Neuronal stem cell (in vitro differentiated cells): Measurements from ENCODE around the gene APCDD1.

ENCODE experiments used
- DNase-seq: peaks from one replicate; pipeline ENCODE4 v3.0.0-alpha.2; 2013; ENCODE audit warnings: low spot score
- H2AFZ ChIP-seq: one replicate; pipeline ENCODE4 v1.6.1; 2013; ENCODE audit warnings: mild to moderate bottlenecking, low read length, inconsistent platforms
- H2AK5ac ChIP-seq: 2 replicates; pipeline ENCODE4 v1.6.1; 2013; ENCODE audit warnings: low read depth, mild to moderate bottlenecking, inconsistent platforms, low read length, moderate library complexity, mixed read lengths
- H2BK120ac ChIP-seq: 2 replicates; pipeline ENCODE4 v1.6.1; 2013; ENCODE audit warnings: low read depth, mild to moderate bottlenecking, inconsistent platforms, low read length, moderate library complexity, mixed read lengths
- H2BK12ac ChIP-seq: one replicate; pipeline ENCODE4 v1.6.1; 2013; ENCODE audit warnings: low read length, inconsistent platforms
- H2BK15ac ChIP-seq: 2 replicates; pipeline ENCODE4 v1.6.1; 2013; ENCODE audit warnings: mild to moderate bottlenecking, low read length, inconsistent platforms, mixed read lengths
- H2BK5ac ChIP-seq: one replicate; pipeline ENCODE4 v1.6.1; 2013; ENCODE audit warnings: inconsistent platforms, mild to moderate bottlenecking, low read length, moderate library complexity
- H3K14ac ChIP-seq: one replicate; pipeline ENCODE4 v1.6.1; 2013; ENCODE audit warnings: low read length, inconsistent platforms
- H3K18ac ChIP-seq: 2 replicates; pipeline ENCODE4 v1.6.1; 2013; ENCODE audit warnings: low read length, inconsistent platforms
- H3K23ac ChIP-seq: 2 replicates; pipeline ENCODE4 v1.6.1; 2013; ENCODE audit warnings: low read depth, mild to moderate bottlenecking, mixed read lengths, low read length, inconsistent platforms; ENCODE audit not compliant: poor library complexity
- H3K27ac ChIP-seq: replicated peaks from 3 replicates; pipeline ENCODE4 v1.5.1; 2013; ENCODE audit warnings: low read length, inconsistent platforms
- H3K27me3 ChIP-seq, 3 experiments: 2 replicates each; pipeline ENCODE4 v1.6.1; 2013; ENCODE audit warnings: low read length in 3 of 3, mild to moderate bottlenecking in 2 of 3, inconsistent platforms in 1 of 3, low read depth in 1 of 3, mixed read lengths in 1 of 3, moderate library complexity in 1 of 3; ENCODE audit not compliant: control insufficient read depth in 3 of 3, insufficient read depth in 3 of 3
- H3K36me3 ChIP-seq, 2 donors: replicated peaks in 1 of 2; 2 replicates each; pipeline ENCODE4 v1.6.1; 2013; ENCODE audit warnings: low read length in 2 of 2; ENCODE audit not compliant: control insufficient read depth in 2 of 2, insufficient read depth in 2 of 2
- H3K4ac ChIP-seq: 2 replicates; pipeline ENCODE4 v1.6.1; 2013; ENCODE audit warnings: inconsistent platforms, mild to moderate bottlenecking, low read length, moderate library complexity
- H3K4me1 ChIP-seq, 2 donors: 1 replicate in 1 of 2; 2 replicates in 1 of 2; pipeline ENCODE4 v1.6.1; 2013; ENCODE audit warnings: low read length in 2 of 2, low read depth in 1 of 2; ENCODE audit not compliant: control insufficient read depth in 2 of 2, insufficient read depth in 1 of 2
- H3K4me2 ChIP-seq: one replicate; pipeline ENCODE4 v1.6.1; 2013; ENCODE audit warnings: mild to moderate bottlenecking, low read length, inconsistent platforms; ENCODE audit not compliant: insufficient read depth, poor library complexity, severe bottlenecking
- H3K4me3 ChIP-seq, 2 donors: 2 replicates each; pipeline ENCODE4 v1.5.1; 2013; ENCODE audit warnings: low read length in 2 of 2, mild to moderate bottlenecking in 2 of 2, inconsistent platforms in 1 of 2, moderate library complexity in 1 of 2
- H3K79me1 ChIP-seq: one replicate; pipeline ENCODE4 v1.6.1; 2013; ENCODE audit warnings: low read depth, mild to moderate bottlenecking, inconsistent platforms, low read length, moderate library complexity
- H3K9ac ChIP-seq: one replicate; pipeline ENCODE4 v1.6.1; 2013; ENCODE audit warnings: mild to moderate bottlenecking, low read depth, low read length, inconsistent platforms; ENCODE audit not compliant: poor library complexity
- H3K9me3 ChIP-seq, 2 donors: replicated peaks in 1 of 2; 2 replicates each; pipeline versions ENCODE3 to v1.6.1; 2013; ENCODE audit warnings: low read length in 2 of 2, mild to moderate bottlenecking in 2 of 2, inconsistent platforms in 1 of 2, low read depth in 1 of 2, mixed read lengths in 1 of 2, moderate library complexity in 1 of 2; ENCODE audit not compliant: control insufficient read depth in 2 of 2, insufficient read depth in 1 of 2
- H4K8ac ChIP-seq: one replicate; pipeline ENCODE4 v1.6.1; 2013; ENCODE audit warnings: low read depth, mild to moderate bottlenecking, inconsistent platforms, low read length, moderate library complexity
- H4K91ac ChIP-seq: one replicate; pipeline ENCODE4 v1.6.1; 2013; ENCODE audit warnings: low read length, low read depth, mild to moderate bottlenecking, inconsistent platforms; ENCODE audit not compliant: poor library complexity
- WGBS, 2 donors: extraction: QIAGEN DNeasy Blood & Tissue Kit; methylation state at CpG; one replicate each; pipeline ENCODE4 v1.1.7; 2013; ENCODE audit warnings: missing lambda C conversion rate in 2 of 2, mixed read lengths in 1 of 2; ENCODE audit not compliant: insufficient read length in 2 of 2, insufficient replicate concordance in 1 of 2; ENCODE audit errors: extremely low coverage in 2 of 2; 5-methylcytosine and 5-hydroxymethylcytosine counted together

Gene APCDD1

DNA sequence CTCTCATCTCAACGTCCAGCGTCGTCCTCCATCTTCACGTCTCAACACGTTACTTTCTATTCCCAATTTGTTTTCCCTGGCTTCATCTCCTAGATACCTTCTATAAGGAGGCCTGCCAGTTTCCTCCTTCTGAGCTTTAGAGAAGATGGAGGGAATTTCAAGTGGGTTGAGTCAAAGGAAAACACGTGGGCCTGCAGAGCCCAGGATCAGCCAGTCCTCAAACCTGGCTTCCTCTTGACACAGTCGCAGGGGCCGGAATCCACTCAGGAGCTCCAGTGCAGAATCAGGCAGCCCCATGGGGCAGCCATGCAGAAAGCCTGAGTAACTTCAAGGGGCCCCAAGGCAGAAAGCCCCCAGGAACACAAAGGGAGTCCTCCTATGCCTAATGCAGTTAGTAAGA, 14.5 kb upstream of the APCDD1 start:
- Histone ChIP-seq H2AK5ac (no peak overlapping the region), H3K36me3 (no peaks in the 10 kb centered on the region)

GRCh38 chr18:10440884-10441283, 13.6 kb upstream of the APCDD1 start:
- H3K79me1 ChIP-seq = no peaks in the 10 kb centered on the region
- H2BK15ac ChIP-seq = no peak overlapping the region
- H2BK120ac ChIP-seq = no peak overlapping the region
- H4K91ac ChIP-seq = no peak overlapping the region
- no peak overlapping the region for H3K4me3 ChIP-seq
- H3K27ac ChIP-seq = no peak overlapping the region
- H3K4me2 ChIP-seq = no peak overlapping the region
- H3K27me3 ChIP-seq = no peaks in the 10 kb centered on the region
- H3K36me3 ChIP-seq = no peaks in the 10 kb centered on the region
- no peak overlapping the region for H2BK5ac ChIP-seq
- no peak overlapping the region for H3K4ac ChIP-seq
- no peak overlapping the region for H3K9ac ChIP-seq
- H2BK12ac ChIP-seq = peak overlapping the region; percentile 76
- no CpG with 5 or more reads among the region's 3 CpGs for WGBS, 2 donors
- DNase-seq = no peak
- no peak overlapping the region for H3K14ac ChIP-seq
- no peak overlapping the region for H4K8ac ChIP-seq
- no peak overlapping the region for H2AK5ac ChIP-seq
- no peak overlapping the region for H3K23ac ChIP-seq
- no peak overlapping the region for H3K18ac ChIP-seq
- H3K4me1 ChIP-seq = peaks cover 0 to 4% of the 10 kb centered on the region in 2 donors
- no peak overlapping the region for H2AFZ ChIP-seq
- no peaks in the 10 kb centered on the region for H3K9me3 ChIP-seq

More for the DNA sequence above, 14.5 kb upstream of the APCDD1 start:
- H3K4me1 ChIP-seq = peaks cover 0 to 4% of the 10 kb centered on the region in 2 donors
- H3K27me3 ChIP-seq = no peaks in the 10 kb centered on the region
- no peak overlapping the region for H3K27ac ChIP-seq
- WGBS, 2 donors = 100% methylated on average over 2 to 5 of the region's 8 CpGs
- no peaks in the 10 kb centered on the region for H3K79me1 ChIP-seq
- no peak overlapping the region for H2BK12ac ChIP-seq
- no peak overlapping the region for H3K9ac ChIP-seq
- no peak overlapping the region for H2BK5ac ChIP-seq
- H2BK15ac ChIP-seq = no peak overlapping the region
- H2AFZ ChIP-seq = peak overlapping the region; percentile 54
- H3K4me3 ChIP-seq = no peak overlapping the region
- no peak overlapping the region for H4K8ac ChIP-seq
- H4K91ac ChIP-seq = no peak overlapping the region
- no peak for DNase-seq
- H3K4ac ChIP-seq = no peak overlapping the region
- H3K23ac ChIP-seq = no peak overlapping the region
- no peak overlapping the region for H3K18ac ChIP-seq
- H3K4me2 ChIP-seq = no peak overlapping the region
- no peaks in the 10 kb centered on the region for H3K9me3 ChIP-seq
- no peak overlapping the region for H3K14ac ChIP-seq
- no peak overlapping the region for H2BK120ac ChIP-seq

GRCh38 chr18:10441472-10441871, 13.0 kb upstream of the APCDD1 start:
- Histone ChIP-seq H3K9ac (no peak overlapping the region), H3K9me3 (no peaks in the 10 kb centered on the region), H2AFZ (no peak overlapping the region), H3K4me3 (no peak overlapping the region), H3K4me1 (peaks cover under 1 to 4% of the 10 kb centered on the region in 2 donors), H3K4ac (no peak overlapping the region), H2BK120ac (no peak overlapping the region), H3K14ac (no peak overlapping the region), H2BK5ac (no peak overlapping the region), H3K18ac (no peak overlapping the region), H3K27ac (no peak overlapping the region), H2AK5ac (no peak overlapping the region), H2BK12ac (no peak overlapping the region), H3K36me3 (no peaks in the 10 kb centered on the region), H3K27me3 (no peaks in the 10 kb centered on the region), H3K79me1 (no peaks in the 10 kb centered on the region), H3K4me2 (no peak overlapping the region), H4K91ac (no peak overlapping the region), H4K8ac (no peak overlapping the region), H2BK15ac (no peak overlapping the region), H3K23ac (no peak overlapping the region)
- no peak for DNase-seq
- no CpG with 5 or more reads among the region's 4 CpGs for WGBS, 2 donors

GRCh38 chr18:10442551-10442971, 11.9 kb upstream of the APCDD1 start:
- H3K4ac ChIP-seq = no peak overlapping the region
- no peak overlapping the region for H4K8ac ChIP-seq
- no peak overlapping the region for H4K91ac ChIP-seq
- peak overlapping the region; percentile 23 for H2AFZ ChIP-seq
- no peak overlapping the region for H3K18ac ChIP-seq
- H3K4me3 ChIP-seq = no peak overlapping the region
- H3K14ac ChIP-seq = no peak overlapping the region
- no peak overlapping the region for H3K27ac ChIP-seq
- H2BK12ac ChIP-seq = no peak overlapping the region
- no peak overlapping the region for H3K23ac ChIP-seq
- H3K79me1 ChIP-seq = no peaks in the 10 kb centered on the region
- whole genome bisulfite sequencing, 2 donors = no CpG with 5 or more reads among the region's 4 CpGs
- no peak overlapping the region for H2BK5ac ChIP-seq
- H3K27me3 ChIP-seq = no peaks in the 10 kb centered on the region
- DNase-seq = no peak
- no peak overlapping the region for H3K4me2 ChIP-seq
- no peak overlapping the region for H2BK15ac ChIP-seq
- no peak overlapping the region for H3K9ac ChIP-seq
- no peaks in the 10 kb centered on the region for H3K36me3 ChIP-seq
- H2AK5ac ChIP-seq = no peak overlapping the region
- H3K4me1 ChIP-seq = peaks cover 4 to 9% of the 10 kb centered on the region in 2 donors
- H3K9me3 ChIP-seq = no peaks in the 10 kb centered on the region
- no peak overlapping the region for H2BK120ac ChIP-seq
